ENCODE measurements around the gene TNF. TPM values are rescaled to one million over a fixed set of nuclear protein-coding genes. Genes with fewer than 3 reads are reported as not detected.
A peak's percentile ranks its signal among the peaks of the same experiment; 100 is the strongest.

Gene TNF
- total and polyA plus RNA-seq, 3 donors from 2014 or later: 0.24 to 1.1 (median 0.31) TPM

- no peaks in the 10 kb centered on the region for H3K27me3 ChIP-seq
- H3K4me1 ChIP-seq: no peaks in the 10 kb centered on the region
- 90 to 100% methylated on average over 3 of the region's 3 CpGs for WGBS, 2 donors
- DNase-seq: no peak
- intact Hi-C loops (cut with DNase I; ENCODE audit: low total_unique reads): no loop called here
- H3K36me3 ChIP-seq (ENCODE audit: low read depth, missing control alignments): no peaks in the 10 kb centered on the region
- no peak for TF ChIP-seq POLR2A (IDR thresholded peaks at IDR 0.05)
- TF ChIP-seq, protein P1, sequence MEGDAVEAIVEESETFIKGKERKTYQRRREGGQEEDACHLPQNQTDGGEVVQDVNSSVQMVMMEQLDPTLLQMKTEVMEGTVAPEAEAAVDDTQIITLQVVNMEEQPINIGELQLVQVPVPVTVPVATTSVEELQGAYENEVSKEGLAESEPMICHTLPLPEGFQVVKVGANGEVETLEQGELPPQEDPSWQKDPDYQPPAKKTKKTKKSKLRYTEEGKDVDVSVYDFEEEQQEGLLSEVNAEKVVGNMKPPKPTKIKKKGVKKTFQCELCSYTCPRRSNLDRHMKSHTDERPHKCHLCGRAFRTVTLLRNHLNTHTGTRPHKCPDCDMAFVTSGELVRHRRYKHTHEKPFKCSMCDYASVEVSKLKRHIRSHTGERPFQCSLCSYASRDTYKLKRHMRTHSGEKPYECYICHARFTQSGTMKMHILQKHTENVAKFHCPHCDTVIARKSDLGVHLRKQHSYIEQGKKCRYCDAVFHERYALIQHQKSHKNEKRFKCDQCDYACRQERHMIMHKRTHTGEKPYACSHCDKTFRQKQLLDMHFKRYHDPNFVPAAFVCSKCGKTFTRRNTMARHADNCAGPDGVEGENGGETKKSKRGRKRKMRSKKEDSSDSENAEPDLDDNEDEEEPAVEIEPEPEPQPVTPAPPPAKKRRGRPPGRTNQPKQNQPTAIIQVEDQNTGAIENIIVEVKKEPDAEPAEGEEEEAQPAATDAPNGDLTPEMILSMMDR (IDR thresholded peaks at IDR 0.05): no peak
- no peak overlapping the region for H3K4me3 ChIP-seq
- H3K27ac ChIP-seq: no peak overlapping the region
- no peaks in the 10 kb centered on the region for H3K9me3 ChIP-seq
Measured at GRCh38 chr6:31579119-31579505, 3.7 kb downstream of the TNF start.

DNA sequence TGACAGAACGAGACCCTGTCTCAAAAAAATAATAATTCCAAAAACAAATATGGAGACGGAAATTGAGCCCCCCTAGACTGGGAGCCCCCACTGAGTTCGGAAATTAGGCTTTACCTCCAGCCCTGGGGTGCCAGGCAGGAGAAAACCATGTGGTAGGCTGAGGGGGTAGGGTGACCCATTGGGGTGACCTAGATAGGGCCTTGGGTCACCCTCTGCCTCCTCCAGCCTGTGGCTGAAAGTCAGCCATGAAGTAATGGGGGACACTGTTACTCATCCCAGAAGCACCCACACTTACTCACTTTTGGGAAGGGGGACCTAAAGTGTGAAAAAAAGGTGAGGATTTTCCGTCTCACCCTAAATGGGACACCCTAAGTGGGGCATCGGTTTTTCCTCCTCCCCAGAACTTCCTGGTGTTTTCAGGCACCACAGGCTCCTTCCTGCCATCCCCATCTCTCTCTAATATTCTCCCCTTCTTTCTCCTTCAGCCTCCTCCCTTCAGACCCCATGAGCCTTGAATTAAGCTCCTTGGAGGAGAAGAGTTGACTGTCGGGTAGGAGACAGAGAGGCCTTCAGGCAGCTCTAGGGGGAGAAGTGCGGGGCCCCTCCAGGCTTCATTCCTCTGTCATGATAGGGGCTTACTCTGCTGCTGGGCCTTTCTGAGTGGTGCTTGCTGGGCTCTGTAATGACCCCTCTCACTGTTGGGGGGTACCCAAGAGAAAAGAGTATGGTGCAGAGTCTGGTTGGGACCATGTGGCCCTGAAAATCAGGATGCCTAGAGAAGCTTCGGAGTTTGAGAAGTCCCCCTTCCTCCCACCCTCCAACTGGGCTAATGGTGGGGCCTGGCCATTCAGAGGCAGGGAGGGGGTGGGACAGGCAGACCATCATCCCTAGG, 4.4 kb downstream of the TNF start:
- DNase-seq: no peak
- Histone ChIP-seq H3K27ac (no peak overlapping the region), H3K4me3 (peak overlapping the region; percentile 59 to 60), H3K27me3 (no peaks in the 10 kb centered on the region), H3K9me3 (no peaks in the 10 kb centered on the region), H3K36me3 (ENCODE audit: low read depth, missing control alignments) (no peaks in the 10 kb centered on the region), H3K4me1 (no peaks in the 10 kb centered on the region)
- no peak for TF ChIP-seq POLR2A (IDR thresholded peaks at IDR 0.05)
- TF ChIP-seq, protein P1 (IDR thresholded peaks at IDR 0.05): no peak
- intact Hi-C loops (cut with DNase I; ENCODE audit: low total_unique reads): no loop called here
- WGBS, 2 donors: 75 to 80% methylated on average over 8 of the region's 8 CpGs

GRCh38 chr6:31580438-31580740, 5.0 kb downstream of the TNF start:
- Histone ChIP-seq H3K9me3 (no peaks in the 10 kb centered on the region), H3K27ac (peak overlapping the region; percentile 4 to 60), H3K36me3 (ENCODE audit: low read depth, missing control alignments) (no peaks in the 10 kb centered on the region), H3K4me1 (no peaks in the 10 kb centered on the region), H3K27me3 (no peaks in the 10 kb centered on the region), H3K4me3 (peak overlapping the region; percentile 59 to 60)
- 31 to 43% methylated on average over 11 of the region's 11 CpGs for WGBS, 2 donors
- DNase-seq: no peak
- no peak for TF ChIP-seq POLR2A (IDR thresholded peaks at IDR 0.05)
- intact Hi-C loops (cut with DNase I; ENCODE audit: low total_unique reads): no loop called here

DNA sequence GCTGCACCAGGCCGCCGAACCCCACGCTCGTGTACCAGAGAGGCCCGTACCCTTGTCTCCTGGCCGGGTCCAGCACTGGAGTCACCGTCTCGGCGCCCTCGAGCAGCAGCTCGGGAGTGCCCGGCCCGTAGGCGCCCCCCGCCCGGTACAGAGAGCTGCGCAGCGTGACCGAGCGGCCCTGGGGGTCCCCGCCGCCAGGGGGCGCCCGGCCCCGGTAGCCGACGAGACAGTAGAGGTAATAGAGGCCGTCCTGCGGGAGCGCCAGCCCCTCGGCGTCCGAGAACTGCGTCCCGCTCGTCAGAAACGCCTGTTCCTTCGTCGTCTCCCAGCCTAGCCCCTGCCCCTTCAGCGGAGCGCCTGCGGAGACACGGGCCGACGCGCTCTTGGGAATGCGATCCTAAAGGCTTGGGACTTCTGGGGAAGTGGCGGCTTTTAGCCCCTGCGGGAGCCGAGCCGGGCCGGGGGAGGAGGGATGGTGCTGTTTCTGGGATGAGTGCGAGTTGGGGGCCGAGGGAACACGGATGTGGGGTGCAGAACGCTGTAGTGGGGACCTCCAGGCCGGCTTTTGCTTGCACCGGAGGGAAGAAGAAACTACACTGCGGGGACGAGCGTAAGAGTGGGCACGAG, 5.6 kb downstream of the TNF start:
- H3K4me3 ChIP-seq: peak overlapping the region; percentile 59 to 60
- H3K4me1 ChIP-seq: no peaks in the 10 kb centered on the region
- TF ChIP-seq, protein P1 (IDR thresholded peaks at IDR 0.05): peak; percentile 89 to 99 (median 95)
- no peak for TF ChIP-seq POLR2A (IDR thresholded peaks at IDR 0.05)
- no peaks in the 10 kb centered on the region for H3K27me3 ChIP-seq
- no peaks in the 10 kb centered on the region for H3K9me3 ChIP-seq
- DNase-seq: peak; percentile 92
- no peaks in the 10 kb centered on the region for H3K36me3 ChIP-seq (ENCODE audit: low read depth, missing control alignments)
- WGBS, 2 donors: 1% methylated on average over 29 to 45 of the region's 62 CpGs
- intact Hi-C loops (cut with DNase I; ENCODE audit: low total_unique reads): no loop called here
- peak overlapping the region; percentile 4 to 60 for H3K27ac ChIP-seq

- TF ChIP-seq POLR2A (IDR thresholded peaks at IDR 0.05): no peak
- TF ChIP-seq, protein P1 (IDR thresholded peaks at IDR 0.05): no peak
- H3K27ac ChIP-seq: peak overlapping the region; percentile 4 to 60
- H3K9me3 ChIP-seq: no peaks in the 10 kb centered on the region
- intact Hi-C loops (cut with DNase I; ENCODE audit: low total_unique reads): no loop called here
- H3K4me1 ChIP-seq: no peaks in the 10 kb centered on the region
- H3K36me3 ChIP-seq (ENCODE audit: low read depth, missing control alignments): no peaks in the 10 kb centered on the region
- peak overlapping the region; percentile 59 to 60 for H3K4me3 ChIP-seq
- WGBS, 2 donors: 14 to 26% methylated on average over 16 to 21 of the region's 21 CpGs
- H3K27me3 ChIP-seq: no peaks in the 10 kb centered on the region
- DNase-seq: peak; percentile 26
Measured at GRCh38 chr6:31581434-31582229, 6.3 kb downstream of the TNF start.

Data from testis (tissue), 3 donors.